Heart left ventricle (tissue), 16 donors: ENCODE measurements around the gene EIF4B. TPM values are rescaled to one million over a fixed set of nuclear protein-coding genes. Genes with fewer than 3 reads are reported as not detected.

ENCODE experiments used
- ATAC-seq, 4 donors: fragments of 200-7000 bp; cut with Tn5 transposase; one replicate each; pipeline ENCODE4 v1.9.1; 2020 to 2022; ENCODE audit warnings: moderate library complexity in 4 of 4, mild to moderate bottlenecking in 3 of 4, moderate number of reproducible peaks in 1 of 4
- DNase-seq, 5 donors: peaks; one replicate each; pipeline ENCODE4 v3.0.0-alpha.2; 2020
- H3K27ac ChIP-seq, 12 donors: fragments of 200-600 bp; sonication (generic) in 4 of 12; one replicate each; pipeline versions ENCODE4 v1.5.0 to v1.8.0; 2016 to 2022; ENCODE audit warnings: mild to moderate bottlenecking in 2 of 12
- H3K27me3 ChIP-seq, 9 donors: fragments of 200-600 bp; sonication (generic) in 2 of 9; one replicate each; pipeline versions ENCODE4 v1.5.1 to v1.8.0; 2016 to 2022; ENCODE audit warnings: mild to moderate bottlenecking in 3 of 9
- H3K36me3 ChIP-seq, 9 donors: fragments of 200-600 bp; sonication (generic) in 2 of 9; one replicate each; pipeline versions ENCODE4 v1.5.0 to v1.8.0; 2018 to 2022; ENCODE audit warnings: mild to moderate bottlenecking in 2 of 9
- H3K4me1 ChIP-seq, 12 donors: fragments of 200-600 bp; sonication (generic) in 4 of 12; one replicate each; pipeline versions ENCODE4 v1.5.0 to v1.8.0; 2016 to 2022; ENCODE audit warnings: mild to moderate bottlenecking in 3 of 12
- H3K4me3 ChIP-seq, 12 donors: fragments of 200-600 bp; sonication (generic) in 4 of 12; one replicate each; pipeline versions ENCODE4 v1.5.0 to v1.8.0; 2017 to 2022; ENCODE audit warnings: mild to moderate bottlenecking in 9 of 12, moderate library complexity in 4 of 12
- H3K9me3 ChIP-seq, 12 donors: fragments of 200-600 bp; sonication (generic) in 4 of 12; one replicate each; pipeline versions ENCODE4 v1.5.0 to v1.8.0; 2016 to 2022; ENCODE audit warnings: mild to moderate bottlenecking in 1 of 12
- POLR2A ChIP-seq, 2 donors: fragments of 450-650 bp; IDR thresholded peaks; one replicate each; pipeline ENCODE4 v1.6.1; 2017; ENCODE audit warnings: antibody characterized with exemption in 2 of 2, mild to moderate bottlenecking in 2 of 2, moderate library complexity in 2 of 2
- WGBS, 4 donors: extraction: QIAGEN DNeasy Blood & Tissue Kit in 2 of 4; methylation state at CpG; one replicate each; pipeline versions ENCODE4 v1.1.5 to v1.1.7; 2013 to 2018; 5-methylcytosine and 5-hydroxymethylcytosine counted together
- intact Hi-C, 10 donors: fragments of 100-400 bp; cut with DNase I; formaldehyde crosslinking; loops; one replicate each; pipeline versions ENCODE4 v1.11.1 to v1.14.2; 2022
- polyA plus RNA-seq, 2 donors: library from polyadenylated mRNA; stranded (reverse); fragments of 200-250 nt; gene quantifications; one replicate each; pipeline ENCODE4 v1.2.3, GENCODE V29; 2013
- total RNA-seq, 9 donors: library from RNA; depleted of rRNA in 2 of 9; stranded (reverse); fragments of >200 nt in 2 of 9; fragmentation: NEBNext Ultra II Directional in 3 of 9; extraction: Animal tissue kit (Norgen Biotek cat#: 25700) in 3 of 9; gene quantifications; one replicate each; pipeline versions ENCODE4 v1.1.0 to v1.2.4, GENCODE V29; 2016 to 2023
- TF ChIP-seq, protein P1 (sequence below), 12 donors: fragments of 200-600 bp; sonication (generic) in 4 of 12; IDR thresholded peaks; one replicate each; pipeline versions ENCODE4 v1.5.0 to v1.8.0; 2018 to 2022; ENCODE audit warnings: antibody characterized with exemption in 12 of 12, mild to moderate bottlenecking in 5 of 12
- donor health status: ischemic (EF 13 %, LVEDD 7.1; RV severe dilation, severe dysfunction).
- donor health status: healthy with polysubstance abuse.
- donor health status: DM: no; HTN: yes; CAD: no.
- donor health status: DM: no; HTN: no; CAD: no.
- donor health status: ischemic (EF 25% LVEDD 6.9; RV normal size, moderate dysfunction).
- donor health status: ischemic (EF 25% LVEDD 5.7; RV mildly dilated, moderate dysfunction).
- donor health status: healthy.
- donor health status: DM: yes; HTN: yes; CAD: no.
- donor health status: ischemic (EF 35%, LVEDD 5.7; RV mildly dilated, moderate dysfunction).
- donor health status: nonischemic (EF 11% LVEDD 7.7; RV severe dilation, severe dysfunction).
- donor health status: DM: yes; HTN: yes; CAD: no.
- donor health status: PGD.
- donor health status: ischemic (EF 29% LVEDD 5.4; RV normal size, mild dysfunction).
- donor health status: nonischemic (EF 23%, LVEDD 6.1; RV moderate dilation, normal function).

The EIF4B gene
- total and polyA plus RNA-seq, 11 donors, result 52.0 to 481 (median 342) TPM

- intact Hi-C loops, result loop anchor here in 7 of 10 donors (10.0 kb wide), 3 partner anchors 387 to 817 kb away; no protein-coding TSS in a partner anchor
- H3K27ac ChIP-seq, result no peak overlapping the region
- no peak for TF ChIP-seq POLR2A (IDR thresholded peaks at IDR 0.05)
- TF ChIP-seq, protein P1, sequence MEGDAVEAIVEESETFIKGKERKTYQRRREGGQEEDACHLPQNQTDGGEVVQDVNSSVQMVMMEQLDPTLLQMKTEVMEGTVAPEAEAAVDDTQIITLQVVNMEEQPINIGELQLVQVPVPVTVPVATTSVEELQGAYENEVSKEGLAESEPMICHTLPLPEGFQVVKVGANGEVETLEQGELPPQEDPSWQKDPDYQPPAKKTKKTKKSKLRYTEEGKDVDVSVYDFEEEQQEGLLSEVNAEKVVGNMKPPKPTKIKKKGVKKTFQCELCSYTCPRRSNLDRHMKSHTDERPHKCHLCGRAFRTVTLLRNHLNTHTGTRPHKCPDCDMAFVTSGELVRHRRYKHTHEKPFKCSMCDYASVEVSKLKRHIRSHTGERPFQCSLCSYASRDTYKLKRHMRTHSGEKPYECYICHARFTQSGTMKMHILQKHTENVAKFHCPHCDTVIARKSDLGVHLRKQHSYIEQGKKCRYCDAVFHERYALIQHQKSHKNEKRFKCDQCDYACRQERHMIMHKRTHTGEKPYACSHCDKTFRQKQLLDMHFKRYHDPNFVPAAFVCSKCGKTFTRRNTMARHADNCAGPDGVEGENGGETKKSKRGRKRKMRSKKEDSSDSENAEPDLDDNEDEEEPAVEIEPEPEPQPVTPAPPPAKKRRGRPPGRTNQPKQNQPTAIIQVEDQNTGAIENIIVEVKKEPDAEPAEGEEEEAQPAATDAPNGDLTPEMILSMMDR (IDR thresholded peaks at IDR 0.05), result no peak
- H3K9me3 ChIP-seq, result no peaks in the 10 kb centered on the region
- no peak for ATAC-seq
- no peaks in the 10 kb centered on the region for H3K36me3 ChIP-seq
- H3K27me3 ChIP-seq, result peaks cover 0 to 24% (median 0%) of the 10 kb centered on the region in 9 donors
- peaks cover 0 to 13% (median 0%) of the 10 kb centered on the region in 12 donors for H3K4me1 ChIP-seq
- WGBS, 4 donors, result 86 to 89% (median 87%) methylated on average over 8 of the region's 8 CpGs
- DNase-seq, result no peak
- H3K4me3 ChIP-seq, result no peak overlapping the region
These were observed 34.5 kb upstream of the EIF4B start for GRCh38 chr12:52971679-52972329.

- DNase-seq, result peak in 1 of 5 donors; percentile 21
- H3K36me3 ChIP-seq, result no peaks in the 10 kb centered on the region
- peaks cover 0 to 24% (median 0%) of the 10 kb centered on the region in 9 donors for H3K27me3 ChIP-seq
- peak in 3 of 4 donors; percentile 11 to 70 (median 56) for ATAC-seq
- H3K4me3 ChIP-seq, result no peak overlapping the region
- no peaks in the 10 kb centered on the region for H3K9me3 ChIP-seq
- TF ChIP-seq POLR2A (IDR thresholded peaks at IDR 0.05), result no peak
- TF ChIP-seq, protein P1 (IDR thresholded peaks at IDR 0.05), result no peak
- H3K4me1 ChIP-seq, result peaks cover 0 to 13% (median 0%) of the 10 kb centered on the region in 12 donors
- peak overlapping the region in 1 of 12 donors; percentile 29 for H3K27ac ChIP-seq
- WGBS, 4 donors, result 63 to 83% (median 72%) methylated on average over 3 of the region's 3 CpGs
- intact Hi-C loops, result loop anchor here in 8 of 10 donors (5.0 to 10.0 kb wide), 6 partner anchors 73 to 820 kb away; no protein-coding TSS in a partner anchor
These were observed 31.1 kb upstream of the EIF4B start for GRCh38 chr12:52975204-52975603.

- Histone ChIP-seq H3K9me3 (no peaks in the 10 kb centered on the region), H3K36me3 (no peaks in the 10 kb centered on the region), H3K27ac (peak overlapping the region in 1 of 12 donors; percentile 29), H3K4me3 (no peak overlapping the region), H3K27me3 (peaks cover 0 to 25% (median 0%) of the 10 kb centered on the region in 9 donors), H3K4me1 (peaks cover 0 to 14% (median 0%) of the 10 kb centered on the region in 12 donors)
- peak in 1 of 5 donors; percentile 31 for DNase-seq
- TF ChIP-seq POLR2A (IDR thresholded peaks at IDR 0.05), result no peak
- TF ChIP-seq, protein P1 (IDR thresholded peaks at IDR 0.05), result no peak
- ATAC-seq, result peak in 2 of 4 donors; percentile 33 to 34
- intact Hi-C loops, result loop anchor here in 8 of 10 donors (5.0 to 10.0 kb wide), 6 partner anchors 74 to 821 kb away; no protein-coding TSS in a partner anchor
- WGBS, 4 donors, result 55 to 66% (median 63%) methylated on average over 11 of the region's 11 CpGs
These were observed 30.3 kb upstream of the EIF4B start for GRCh38 chr12:52975820-52976573.
